Measurements from ENCODE around the gene VAV1. TPM values are rescaled to one million over a fixed set of nuclear protein-coding genes. Genes with fewer than 3 reads are reported as not detected.

VAV1 gene
- total and polyA plus RNA-seq, 8 donors, result 1.7 to 130 (median 3.9) TPM

DNA sequence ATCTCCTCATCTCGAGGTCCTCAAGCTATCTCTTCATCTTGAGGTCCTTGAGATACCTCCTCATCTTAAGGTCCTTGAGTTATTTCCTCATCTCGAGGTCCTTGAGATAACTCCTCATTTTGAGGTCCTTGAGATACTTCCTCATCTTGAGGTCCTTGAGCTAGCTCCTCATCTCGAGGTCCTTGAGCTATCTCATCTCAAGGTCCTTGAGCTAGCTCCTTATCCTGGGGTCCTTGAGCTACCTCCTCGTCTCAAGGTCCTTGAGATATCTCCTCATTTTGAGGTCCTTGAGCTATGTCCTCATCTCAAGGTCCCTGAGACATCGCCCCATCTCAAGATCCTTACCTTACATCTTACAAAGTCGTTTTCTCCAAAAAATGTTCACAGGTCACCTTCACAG is 18.7 kb downstream of the VAV1 start:
- Histone ChIP-seq H3K27me3 (peaks cover 0 to 5% (median 0%) of the 10 kb centered on the region in 3 donors), H3K36me3 (no peaks in the 10 kb centered on the region), H3K9me3 (peaks cover 5 to 16% (median 13%) of the 10 kb centered on the region in 4 donors), H3K4me3 (no peak overlapping the region), H3K4me1 (no peaks in the 10 kb centered on the region), H3K27ac (no peak overlapping the region)
- no peak for DNase-seq
- intact Hi-C loops (cut with DNase I; ENCODE audit: low total_unique reads), result no loop called here
- WGBS, 5 donors, result 62 to 74% (median 69%) methylated on average over 6 of the region's 6 CpGs
- TF ChIP-seq CTCF (IDR thresholded peaks at IDR 0.05) (no peak), EP300 (IDR thresholded peaks at IDR 0.05) (no peak), POLR2AphosphoS5 (IDR thresholded peaks at IDR 0.05) (no peak)

GRCh38 chr19:6793411-6793810 is 20.9 kb downstream of the VAV1 start:
- TF ChIP-seq CTCF (IDR thresholded peaks at IDR 0.05) (no peak), EP300 (IDR thresholded peaks at IDR 0.05) (no peak), POLR2AphosphoS5 (IDR thresholded peaks at IDR 0.05) (no peak), POLR2A (IDR thresholded peaks at IDR 0.05) (no peak)
- intact Hi-C loops (cut with DNase I; ENCODE audit: low total_unique reads), result no loop called here
- WGBS, 5 donors, result 70 to 81% (median 78%) methylated on average over 4 of the region's 4 CpGs
- H3K4me3 ChIP-seq, result no peak overlapping the region
- no peak for DNase-seq
- no peaks in the 10 kb centered on the region for H3K36me3 ChIP-seq
- H3K9me3 ChIP-seq, result peaks cover 5 to 16% (median 13%) of the 10 kb centered on the region in 4 donors
- no peak overlapping the region for H3K27ac ChIP-seq
- peaks cover 0 to 13% (median 0%) of the 10 kb centered on the region in 3 donors for H3K27me3 ChIP-seq
- H3K4me1 ChIP-seq, result no peaks in the 10 kb centered on the region

DNA sequence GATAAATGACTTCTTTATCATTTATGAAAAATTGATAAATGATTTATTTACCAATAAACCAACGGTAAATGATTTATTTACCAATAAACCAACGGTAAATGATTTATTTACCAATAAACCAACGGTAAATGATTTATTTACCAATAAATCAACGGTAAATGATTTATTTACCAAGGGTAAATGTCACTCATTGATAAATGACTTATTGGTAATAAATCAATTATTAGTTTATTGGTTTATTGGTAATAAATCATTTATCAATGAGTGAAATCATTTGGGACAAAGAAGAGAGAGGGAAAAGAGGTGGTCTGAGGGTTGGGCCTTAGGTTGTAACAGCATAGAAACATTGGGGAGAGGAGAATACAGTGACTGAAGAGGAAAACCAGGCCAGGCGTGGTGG is 21.5 kb downstream of the VAV1 start:
- Histone ChIP-seq H3K27ac (no peak overlapping the region), H3K4me1 (no peaks in the 10 kb centered on the region), H3K4me3 (no peak overlapping the region), H3K36me3 (no peaks in the 10 kb centered on the region), H3K9me3 (peaks cover 5 to 16% (median 13%) of the 10 kb centered on the region in 4 donors), H3K27me3 (peaks cover 0 to 13% (median 0%) of the 10 kb centered on the region in 3 donors)
- DNase-seq, result no peak
- WGBS, 5 donors, result 86 to 92% (median 90%) methylated on average over 5 of the region's 5 CpGs
- intact Hi-C loops (cut with DNase I; ENCODE audit: low total_unique reads), result no loop called here
- TF ChIP-seq CTCF (IDR thresholded peaks at IDR 0.05) (no peak), EP300 (IDR thresholded peaks at IDR 0.05) (no peak), POLR2AphosphoS5 (IDR thresholded peaks at IDR 0.05) (no peak), POLR2A (IDR thresholded peaks at IDR 0.05) (no peak)

DNA sequence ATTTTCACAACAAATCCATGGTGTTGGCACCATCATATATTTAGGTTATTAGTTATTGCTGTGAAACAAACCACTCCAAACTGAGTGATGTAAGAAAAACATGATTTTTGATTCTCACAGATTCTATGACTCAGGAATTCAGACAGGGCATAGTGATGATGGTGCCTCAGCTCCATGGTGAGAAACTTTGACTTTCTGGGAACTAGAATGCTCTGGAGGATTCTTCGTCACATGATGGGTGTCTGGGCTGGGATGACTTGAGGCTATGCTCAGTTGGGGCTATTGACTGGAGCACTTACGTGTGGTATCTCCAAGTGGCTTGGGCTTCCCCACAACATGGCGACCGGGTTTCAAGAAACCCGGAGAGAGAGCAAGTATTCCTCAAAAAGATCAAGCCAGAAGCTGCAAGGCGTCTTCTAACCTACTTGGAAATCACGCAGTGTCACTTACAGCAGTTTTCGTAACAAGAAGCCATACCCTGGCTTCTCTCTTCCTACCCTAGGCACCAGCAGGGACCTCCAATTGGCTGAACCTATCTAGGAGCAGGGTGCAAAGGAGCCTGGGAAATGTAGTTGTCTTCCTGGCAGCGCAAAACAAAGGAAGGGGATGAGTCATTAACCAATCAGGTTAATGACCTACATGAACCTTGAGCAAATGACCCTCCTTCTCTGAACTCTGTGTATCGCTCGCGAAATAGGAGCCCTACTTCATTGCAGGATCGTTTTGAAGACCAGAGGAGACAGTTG is 22.4 kb downstream of the VAV1 start:
- intact Hi-C loops (cut with DNase I; ENCODE audit: low total_unique reads), result no loop called here
- TF ChIP-seq EP300 (IDR thresholded peaks at IDR 0.05) (no peak), POLR2AphosphoS5 (IDR thresholded peaks at IDR 0.05) (no peak), CTCF (IDR thresholded peaks at IDR 0.05) (no peak), POLR2A (IDR thresholded peaks at IDR 0.05) (no peak)
- DNase-seq, result no peak
- peaks cover 0 to under 1% (median 0%) of the 10 kb centered on the region in 4 donors for H3K4me1 ChIP-seq
- H3K27me3 ChIP-seq, result peaks cover 0 to 13% (median 0%) of the 10 kb centered on the region in 3 donors
- WGBS, 5 donors, result 65 to 90% (median 80%) methylated on average over 7 to 13 of the region's 13 CpGs
- H3K27ac ChIP-seq, result no peak overlapping the region
- no peak overlapping the region for H3K4me3 ChIP-seq
- no peaks in the 10 kb centered on the region for H3K36me3 ChIP-seq
- peaks cover 5 to 16% (median 13%) of the 10 kb centered on the region in 4 donors for H3K9me3 ChIP-seq
